ENCODE data around the gene RRP1B.

- TF ChIP-seq CTCF (IDR thresholded peaks at IDR 0.05 in 4 of 5, conservative IDR thresholded peaks at IDR 0.05 in 1 of 5), result no peak
- TF ChIP-seq POLR2A (IDR thresholded peaks at IDR 0.05), result no peak
Measured at GRCh38 chr21:43664358-43664757, 5.0 kb downstream of the RRP1B start.

All from gastrocnemius medialis (tissue), 4 donors.